ENCODE data around the gene GRHL1.

GRHL1 gene

DNA sequence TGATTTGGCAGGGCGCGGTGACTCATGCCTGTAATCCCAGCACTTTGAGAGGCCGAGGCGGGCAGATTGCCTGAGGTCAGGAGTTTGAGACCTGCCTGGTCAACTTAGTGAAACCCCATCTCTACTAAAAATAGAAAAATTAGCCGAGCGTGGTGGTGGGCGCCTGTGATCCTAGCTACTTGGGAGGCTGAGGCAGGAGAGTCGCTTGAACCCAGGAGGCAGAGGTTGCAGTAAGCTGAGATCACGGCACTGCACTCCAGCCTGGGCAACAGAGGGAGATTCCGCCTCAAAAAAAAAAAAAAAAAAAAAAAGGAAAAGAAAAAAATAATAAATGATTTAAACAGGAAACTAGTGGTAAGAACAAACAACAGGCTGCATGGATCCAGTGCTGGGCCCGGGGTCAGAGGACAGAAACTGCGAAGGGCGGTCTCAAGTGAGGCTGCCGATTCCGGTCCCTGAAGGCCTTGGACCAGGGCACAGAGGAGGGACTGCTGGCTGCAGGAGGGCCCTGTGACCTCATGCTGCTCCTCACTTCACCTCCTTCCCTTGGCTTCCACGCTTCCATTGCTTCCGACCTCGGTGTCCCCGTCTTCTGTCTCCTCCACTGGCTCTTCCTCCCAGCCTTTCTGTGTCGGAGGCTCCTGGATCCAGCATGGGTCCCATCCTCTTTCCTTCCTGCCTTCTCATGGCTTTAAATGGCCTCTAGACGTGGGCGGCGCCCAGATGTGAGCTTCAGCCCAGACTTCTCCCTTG, 2.1 kb upstream of the GRHL1 start:
- no peak for DNase-seq

DNA sequence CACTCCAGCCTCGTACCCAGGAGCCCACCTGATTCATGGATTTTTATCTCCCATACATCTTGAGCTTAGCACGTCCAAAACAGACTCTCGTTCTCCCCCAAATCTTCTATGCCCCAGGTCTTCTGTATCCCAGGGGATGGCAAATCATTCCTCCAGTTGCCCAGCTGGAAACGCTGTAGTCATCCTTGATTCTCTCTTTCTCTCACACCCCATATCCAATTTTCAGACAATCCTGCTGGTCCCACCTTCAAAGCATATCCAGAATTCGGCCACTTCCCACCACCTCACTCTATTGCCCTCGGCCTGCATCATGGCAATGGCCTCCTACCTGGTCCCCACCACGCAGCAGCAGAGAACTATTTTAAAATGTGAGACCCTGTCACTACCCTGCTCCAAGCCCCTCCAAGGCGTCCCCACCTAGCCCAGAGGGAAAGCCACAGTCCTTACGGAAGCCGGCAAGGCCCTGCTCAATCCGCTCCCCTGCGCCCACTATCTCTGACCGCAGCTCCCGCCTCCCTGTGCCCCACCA, 1.4 kb upstream of the GRHL1 start:
- no peak for DNase-seq

GRCh38 chr2:9950521-9951271, 797 bp upstream of the GRHL1 start:
- peak in 1 of 2 donors; percentile 57 for DNase-seq

DNA sequence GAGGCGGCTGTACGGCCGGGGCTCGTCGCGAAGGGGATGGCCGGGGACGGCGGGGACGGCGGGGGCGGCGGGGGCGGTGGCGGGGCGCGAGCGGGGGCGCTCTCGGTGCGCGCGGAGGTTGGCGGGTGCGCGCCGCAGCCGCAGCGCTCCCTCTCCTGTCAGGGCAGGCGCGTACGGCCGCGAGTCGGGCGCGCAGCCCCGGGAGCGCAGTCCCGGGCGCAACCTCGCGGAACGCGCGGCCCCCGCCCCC, 296 bp upstream of the GRHL1 start:
- DNase-seq: no peak

DNA sequence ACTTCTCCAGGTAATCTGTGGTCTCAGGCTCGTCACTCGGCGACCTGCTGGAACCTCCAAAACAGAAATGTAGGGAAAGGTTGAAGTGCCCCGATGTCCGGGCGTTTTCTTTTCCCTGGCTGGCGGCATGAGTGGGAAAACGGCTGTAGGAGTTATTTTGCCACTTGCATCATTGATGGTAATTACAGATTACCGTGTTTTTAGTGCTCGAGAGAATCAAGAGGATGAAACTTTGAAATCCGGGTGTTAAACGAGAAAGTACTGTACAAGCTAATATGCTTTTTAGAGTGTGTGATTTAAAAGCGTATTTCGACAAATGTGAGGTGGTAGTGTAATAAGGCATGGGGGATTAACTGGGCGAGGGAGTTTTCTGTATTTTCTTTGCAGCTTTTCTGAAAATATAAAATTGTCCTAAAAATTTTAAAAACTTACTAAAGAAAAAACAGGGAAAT, 819 bp downstream of the GRHL1 start:
- DNase-seq: no peak

DNA sequence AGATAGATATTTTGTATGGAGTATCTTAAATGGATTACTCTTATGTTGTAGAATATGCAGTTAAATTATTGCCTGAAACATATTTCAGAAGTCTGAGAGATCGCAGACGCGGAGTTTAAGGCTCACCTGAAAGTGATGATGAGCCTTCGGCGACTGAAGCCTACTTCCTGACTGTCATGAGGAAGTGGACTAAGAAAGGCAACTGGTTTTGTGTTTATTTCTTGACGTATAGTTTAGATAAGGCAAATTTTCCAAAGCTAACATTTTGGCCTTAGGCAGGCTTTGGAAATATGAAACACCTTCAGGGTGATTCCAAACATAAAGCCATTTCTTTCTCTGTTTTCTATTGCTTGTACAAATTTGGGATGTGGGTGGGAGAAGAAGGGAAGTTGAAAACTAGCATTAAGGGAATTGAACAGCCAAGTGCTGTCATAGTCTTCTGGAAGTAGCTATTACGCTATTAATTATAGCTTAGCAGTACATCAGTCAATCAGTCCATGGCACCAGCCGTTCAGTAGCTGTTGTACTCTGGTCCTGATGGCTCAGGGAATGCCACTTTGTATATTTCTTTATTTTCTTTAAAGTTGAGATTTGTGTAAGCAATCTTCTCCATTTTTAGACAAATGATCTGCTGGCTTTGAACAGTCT, 1.5 kb downstream of the GRHL1 start:
- no peak for DNase-seq

DNA sequence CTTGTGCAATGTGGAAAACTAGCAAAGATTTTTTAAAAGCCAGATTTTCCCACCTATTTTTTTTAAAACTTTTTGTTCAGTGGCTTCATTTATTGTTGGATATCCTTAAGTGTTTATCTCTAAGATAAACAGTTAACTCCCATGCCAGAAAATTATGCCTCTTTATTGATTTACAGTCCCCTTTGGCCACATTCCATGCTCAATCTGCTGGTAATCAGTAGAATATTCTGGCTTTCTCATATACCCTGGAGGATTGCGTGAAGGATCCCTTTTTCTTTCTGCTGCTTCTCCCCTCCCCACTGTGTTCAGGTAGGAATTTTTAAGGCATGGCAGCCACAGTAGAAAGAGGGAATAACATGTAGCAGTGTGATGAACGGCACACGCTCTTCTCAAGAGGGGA, 2.6 kb downstream of the GRHL1 start:
- DNase-seq: no peak

GRCh38 chr2:9958057-9958456, 6.6 kb downstream of the GRHL1 start:
- DNase-seq: no peak

DNA sequence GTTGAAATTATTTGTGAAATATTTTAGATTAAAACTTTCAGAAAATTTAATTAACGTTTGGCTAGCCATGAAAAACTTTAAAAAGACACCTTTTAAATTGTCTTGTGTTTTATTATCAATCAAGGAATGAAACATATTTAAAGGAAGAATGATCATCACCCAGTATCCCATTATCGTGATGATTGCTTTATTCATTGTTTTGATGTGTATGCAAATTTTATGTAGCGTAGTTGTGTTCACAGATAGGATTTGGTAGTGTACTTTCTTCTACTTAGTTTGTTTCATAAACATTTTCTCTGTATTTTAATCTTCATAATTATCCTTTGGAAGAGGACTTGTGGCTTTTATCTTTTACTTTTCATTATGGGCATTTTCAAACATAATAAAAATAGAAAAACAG, 7.8 kb downstream of the GRHL1 start:
- no peak for DNase-seq

DNA sequence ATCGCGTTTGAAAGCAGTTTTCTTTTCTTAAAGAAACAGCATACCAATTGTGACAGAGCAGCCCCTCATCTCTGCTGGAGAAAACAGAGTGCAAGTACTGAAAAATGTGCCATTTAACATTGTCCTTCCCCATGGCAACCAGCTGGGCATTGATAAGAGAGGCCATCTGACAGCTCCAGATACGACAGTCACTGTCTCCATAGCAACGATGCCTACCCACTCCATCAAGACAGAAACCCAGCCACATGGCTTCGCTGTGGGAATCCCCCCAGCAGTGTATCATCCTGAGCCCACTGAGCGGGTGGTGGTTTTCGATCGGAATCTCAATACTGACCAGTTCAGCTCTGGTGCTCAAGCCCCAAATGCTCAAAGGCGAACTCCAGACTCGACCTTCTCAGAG, 9.5 kb downstream of the GRHL1 start:
- no peak for DNase-seq

DNA sequence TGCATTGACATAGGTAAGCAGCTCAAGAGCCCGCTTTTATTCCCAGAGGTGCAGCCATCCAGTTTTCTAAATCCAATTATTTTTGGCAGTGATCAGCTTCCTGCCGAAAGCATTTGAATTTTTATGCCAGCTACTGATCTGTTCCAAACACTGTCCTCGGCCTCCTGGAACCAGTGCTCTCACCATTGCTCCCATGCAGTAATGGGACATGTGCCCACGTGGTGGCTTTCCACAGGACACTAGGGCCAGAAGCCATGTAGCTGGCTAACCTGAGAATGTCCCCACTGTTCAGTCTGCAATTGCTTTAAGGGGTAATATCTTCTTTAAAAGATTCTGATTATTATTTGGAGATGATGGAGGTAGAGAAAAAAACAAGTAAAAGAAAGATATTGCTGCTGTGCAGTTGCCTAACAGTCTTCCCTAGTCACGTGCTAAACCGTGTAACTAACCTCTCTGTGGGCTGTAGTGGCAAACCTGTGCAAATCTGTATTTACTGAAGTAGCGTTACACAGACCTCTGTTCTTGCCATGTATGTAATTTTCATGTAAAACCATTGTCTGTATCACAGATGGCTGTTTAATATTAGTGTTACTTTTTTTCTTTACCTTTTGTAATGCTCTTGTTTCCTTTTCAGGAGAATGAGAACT, 13.0 kb downstream of the GRHL1 start:
- no peak for DNase-seq

- peak in 1 of 2 donors; percentile 23 for DNase-seq
These were observed 13.8 kb downstream of the GRHL1 start for GRCh38 chr2:9965119-9965822.

DNA sequence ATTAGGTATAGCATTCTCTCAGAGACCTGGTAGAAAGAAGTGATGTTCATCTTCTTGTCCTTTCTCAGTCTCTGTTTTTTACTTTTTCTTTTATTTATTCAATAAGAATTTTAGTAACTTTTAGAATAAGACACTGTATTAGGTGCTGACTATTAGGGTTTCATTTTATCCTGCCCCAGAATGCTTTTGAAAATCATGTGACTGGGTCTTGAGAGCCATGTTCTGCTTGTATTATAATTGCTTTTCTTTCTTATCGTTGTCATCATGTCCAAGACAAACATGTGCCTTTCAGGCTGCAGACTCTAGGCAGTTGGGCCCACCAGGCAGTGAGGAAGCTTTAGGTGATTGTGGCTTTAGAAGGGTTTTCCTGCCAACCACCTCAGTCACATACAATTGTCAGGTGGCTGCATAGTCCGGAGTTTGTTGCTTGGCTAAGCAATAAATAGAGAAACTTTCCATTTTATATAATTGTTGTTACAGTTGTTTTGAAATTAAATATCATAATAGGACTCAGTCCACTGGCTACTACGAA, 15.1 kb downstream of the GRHL1 start:
- no peak for DNase-seq

- peak in 1 of 2 donors; percentile 25 for DNase-seq
These were observed 15.7 kb downstream of the GRHL1 start for GRCh38 chr2:9967053-9967775.

DNA sequence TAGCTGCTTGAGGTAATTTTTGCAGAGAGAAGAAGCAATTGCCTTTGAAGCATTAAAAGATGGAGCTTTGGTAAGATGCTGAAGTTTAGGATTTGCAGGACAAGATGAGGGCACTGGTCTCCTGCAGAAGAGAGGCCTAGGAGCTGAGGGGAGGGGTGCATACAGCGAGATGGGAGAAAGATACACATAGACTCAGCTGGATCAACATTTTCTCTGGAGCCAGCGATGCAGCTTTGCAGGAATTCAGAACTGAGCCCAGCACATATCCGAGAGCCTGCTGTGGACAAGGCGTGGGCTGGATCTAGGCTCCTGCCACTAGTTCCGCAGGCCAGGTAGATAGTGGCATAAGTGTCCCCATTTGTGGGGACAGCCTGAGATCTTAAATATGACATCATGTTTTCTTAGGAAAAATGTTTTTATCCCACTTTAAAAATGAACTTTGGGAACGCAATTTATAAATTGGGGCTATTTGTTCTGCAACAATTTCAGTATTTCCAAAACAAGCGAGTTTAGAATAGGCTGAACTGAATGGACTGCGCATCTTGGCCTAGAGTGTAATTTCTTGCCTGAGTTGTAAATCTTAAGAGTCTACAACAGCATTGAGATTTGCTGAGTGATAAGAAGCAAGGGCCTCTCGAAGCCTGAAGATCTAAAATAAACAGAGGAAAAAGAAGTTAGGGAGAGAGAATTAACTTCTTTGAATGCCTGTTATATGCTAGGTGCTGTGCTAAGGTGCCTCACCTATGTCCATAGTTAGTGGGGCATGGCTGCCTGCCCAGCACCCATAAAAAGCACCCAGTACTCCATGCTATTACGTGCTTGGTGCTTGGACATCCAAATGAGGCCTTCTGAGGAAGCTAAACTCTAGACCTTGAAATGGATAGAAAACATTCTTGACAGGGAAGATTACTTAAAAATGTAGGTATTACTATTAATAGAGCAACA, 17.3 kb downstream of the GRHL1 start:
- DNase-seq: no peak

- DNase-seq: no peak
These were observed 18.9 kb downstream of the GRHL1 start for GRCh38 chr2:9970200-9971044.

GRCh38 chr2:9971105-9971818, 19.8 kb downstream of the GRHL1 start:
- no peak for DNase-seq

DNA sequence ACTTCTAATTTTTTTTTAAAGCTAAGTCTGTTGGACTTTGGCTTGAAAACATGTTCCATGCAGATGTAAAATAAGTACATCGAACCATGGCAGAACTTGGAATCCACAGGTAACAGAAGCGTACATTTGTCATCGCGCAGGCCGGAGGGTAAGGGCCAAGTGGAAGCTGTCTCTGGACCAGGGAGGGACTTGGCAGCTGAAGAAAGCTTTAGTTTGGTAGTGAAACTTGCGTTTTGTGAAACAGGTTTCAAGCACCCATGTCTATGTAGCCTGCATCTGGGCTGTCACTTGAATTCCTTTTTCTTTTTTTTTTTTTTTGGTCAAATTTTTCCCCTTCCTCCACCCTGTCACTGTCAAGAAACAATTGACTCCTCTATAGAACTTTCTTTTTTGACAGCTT, 20.4 kb downstream of the GRHL1 start:
- DNase-seq: no peak
